ENCODE data around the gene PLCG2. TPM values are rescaled to one million over a fixed set of nuclear protein-coding genes. Genes with fewer than 3 reads are reported as not detected.

The PLCG2 gene
- total RNA-seq, 2 donors from 2014 or later: 11.6 to 30.9 TPM

GRCh38 chr16:81818905-81819304 is 39.8 kb downstream of the PLCG2 start:
- H3K36me3 ChIP-seq: no peaks in the 10 kb centered on the region
- TF ChIP-seq CTCF (IDR thresholded peaks at IDR 0.05): no peak
- no peak overlapping the region for H3K27ac ChIP-seq
- no peaks in the 10 kb centered on the region for H3K27me3 ChIP-seq (replicated peaks; ENCODE audit: insufficient read depth)
- no peak for ATAC-seq (ENCODE audit: insufficient number of reproducible peaks, low FRiP score, low read depth)
- DNase-seq (ENCODE audit: low spot score): no peak
- H3K9me3 ChIP-seq: no peaks in the 10 kb centered on the region
- H3K4me1 ChIP-seq (ENCODE audit: control insufficient read depth in 1 of 2, low read depth in 2 of 2): no peaks in the 10 kb centered on the region
- H3K4me3 ChIP-seq: no peak overlapping the region

- Histone ChIP-seq H3K9me3 (no peaks in the 10 kb centered on the region), H3K4me1 (ENCODE audit: control insufficient read depth in 1 of 2, low read depth in 2 of 2) (no peaks in the 10 kb centered on the region), H3K4me3 (no peak overlapping the region), H3K36me3 (no peaks in the 10 kb centered on the region), H3K27ac (no peak overlapping the region), H3K27me3 (replicated peaks; ENCODE audit: insufficient read depth) (no peaks in the 10 kb centered on the region)
- TF ChIP-seq CTCF (IDR thresholded peaks at IDR 0.05): no peak
- ATAC-seq (ENCODE audit: insufficient number of reproducible peaks, low FRiP score, low read depth) (no peak), DNase-seq (ENCODE audit: low spot score) (no peak)
Measured at GRCh38 chr16:81821436-81822128, 42.5 kb downstream of the PLCG2 start.

GRCh38 chr16:81823111-81823510 is 44.0 kb downstream of the PLCG2 start:
- no peaks in the 10 kb centered on the region for H3K4me1 ChIP-seq (ENCODE audit: control insufficient read depth in 1 of 2, low read depth in 2 of 2)
- no peaks in the 10 kb centered on the region for H3K36me3 ChIP-seq
- H3K27ac ChIP-seq: no peak overlapping the region
- ATAC-seq (ENCODE audit: insufficient number of reproducible peaks, low FRiP score, low read depth) (no peak), DNase-seq (ENCODE audit: low spot score) (no peak)
- H3K4me3 ChIP-seq: no peak overlapping the region
- no peaks in the 10 kb centered on the region for H3K9me3 ChIP-seq
- H3K27me3 ChIP-seq (replicated peaks; ENCODE audit: insufficient read depth): no peaks in the 10 kb centered on the region
- no peak for TF ChIP-seq CTCF (IDR thresholded peaks at IDR 0.05)

GRCh38 chr16:81823734-81824133 is 44.6 kb downstream of the PLCG2 start:
- no peaks in the 10 kb centered on the region for H3K9me3 ChIP-seq
- H3K4me3 ChIP-seq: no peak overlapping the region
- no peak for TF ChIP-seq CTCF (IDR thresholded peaks at IDR 0.05)
- no peaks in the 10 kb centered on the region for H3K4me1 ChIP-seq (ENCODE audit: control insufficient read depth in 1 of 2, low read depth in 2 of 2)
- H3K36me3 ChIP-seq: no peaks in the 10 kb centered on the region
- ATAC-seq (ENCODE audit: insufficient number of reproducible peaks, low FRiP score, low read depth) (no peak), DNase-seq (ENCODE audit: low spot score) (no peak)
- no peak overlapping the region for H3K27ac ChIP-seq
- no peaks in the 10 kb centered on the region for H3K27me3 ChIP-seq (replicated peaks; ENCODE audit: insufficient read depth)

- DNase-seq (ENCODE audit: low spot score): no peak
- no peak overlapping the region for H3K27ac ChIP-seq
- no peak overlapping the region for H3K4me3 ChIP-seq
- no peaks in the 10 kb centered on the region for H3K27me3 ChIP-seq (replicated peaks; ENCODE audit: insufficient read depth)
- no peak for ATAC-seq (ENCODE audit: insufficient number of reproducible peaks, low FRiP score, low read depth)
- no peaks in the 10 kb centered on the region for H3K36me3 ChIP-seq
- no peaks in the 10 kb centered on the region for H3K9me3 ChIP-seq
- no peak for TF ChIP-seq CTCF (IDR thresholded peaks at IDR 0.05)
- no peaks in the 10 kb centered on the region for H3K4me1 ChIP-seq (ENCODE audit: control insufficient read depth in 1 of 2, low read depth in 2 of 2)
Measured at GRCh38 chr16:81826523-81826922, 47.4 kb downstream of the PLCG2 start.
